ENCODE measurements around the gene NDFIP1. TPM values are rescaled to one million over a fixed set of nuclear protein-coding genes. Genes with fewer than 3 reads are reported as not detected.

NDFIP1 gene
- total and polyA plus RNA-seq, 2 of the 8 experiments (the other 6 are each of a cell fraction or from before 2014, with no cell fraction given), result 8.8 to 27.1 TPM

DNA sequence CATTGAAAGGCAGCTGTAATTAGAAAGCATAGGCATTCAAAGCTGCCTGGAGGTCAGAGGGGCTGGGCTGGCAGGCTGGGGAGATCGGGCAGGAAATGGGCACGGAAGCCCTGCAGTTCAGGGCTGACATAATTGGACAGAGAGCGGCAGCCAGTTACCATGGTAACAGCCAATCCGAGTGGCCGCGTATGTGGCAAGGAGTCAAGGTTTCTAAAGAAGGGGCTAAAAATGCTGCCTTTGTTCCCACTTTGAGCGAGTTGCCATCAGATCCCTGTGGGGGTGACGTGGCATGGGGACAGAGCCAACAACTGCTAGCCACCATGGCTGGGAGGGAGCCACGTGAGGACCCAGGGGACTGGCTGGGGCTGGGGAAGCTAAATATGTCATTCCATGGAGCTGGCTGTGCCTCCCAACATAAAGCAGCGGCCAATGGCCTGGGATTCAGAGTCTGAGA lies 44.7 kb upstream of the NDFIP1 start:
- CTCF ChIA-PET (ENCODE audit: partially characterized antibody), result interaction anchor here (0.7 to 2.3 kb wide), 5 partner anchors 7 to 81 kb away, joined by 3 to 21 read pairs (median 6); partner anchors contain the start of gene GNPDA1
- TF ChIP-seq, protein P1, sequence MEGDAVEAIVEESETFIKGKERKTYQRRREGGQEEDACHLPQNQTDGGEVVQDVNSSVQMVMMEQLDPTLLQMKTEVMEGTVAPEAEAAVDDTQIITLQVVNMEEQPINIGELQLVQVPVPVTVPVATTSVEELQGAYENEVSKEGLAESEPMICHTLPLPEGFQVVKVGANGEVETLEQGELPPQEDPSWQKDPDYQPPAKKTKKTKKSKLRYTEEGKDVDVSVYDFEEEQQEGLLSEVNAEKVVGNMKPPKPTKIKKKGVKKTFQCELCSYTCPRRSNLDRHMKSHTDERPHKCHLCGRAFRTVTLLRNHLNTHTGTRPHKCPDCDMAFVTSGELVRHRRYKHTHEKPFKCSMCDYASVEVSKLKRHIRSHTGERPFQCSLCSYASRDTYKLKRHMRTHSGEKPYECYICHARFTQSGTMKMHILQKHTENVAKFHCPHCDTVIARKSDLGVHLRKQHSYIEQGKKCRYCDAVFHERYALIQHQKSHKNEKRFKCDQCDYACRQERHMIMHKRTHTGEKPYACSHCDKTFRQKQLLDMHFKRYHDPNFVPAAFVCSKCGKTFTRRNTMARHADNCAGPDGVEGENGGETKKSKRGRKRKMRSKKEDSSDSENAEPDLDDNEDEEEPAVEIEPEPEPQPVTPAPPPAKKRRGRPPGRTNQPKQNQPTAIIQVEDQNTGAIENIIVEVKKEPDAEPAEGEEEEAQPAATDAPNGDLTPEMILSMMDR (IDR thresholded peaks at IDR 0.05; ENCODE audit: control extremely low read depth in 1 of 3, insufficient read depth in 1 of 3, low read depth in 1 of 3, low read length in 3 of 3), result no peak
- TF ChIP-seq SAP30 (IDR thresholded peaks at IDR 0.05; ENCODE audit: insufficient read depth, insufficient replicate concordance, low read length) (peak; percentile 70), POLR2A (IDR thresholded peaks at IDR 0.05; ENCODE audit: control extremely low read depth in 1 of 2, low read depth in 2 of 2, low read length in 2 of 2) (no peak), SUZ12 (IDR thresholded peaks at IDR 0.05; ENCODE audit: low read length) (no peak), GTF2F1 (IDR thresholded peaks at IDR 0.05; ENCODE audit: borderline replicate concordance, low read depth, low read length) (no peak), SRF (IDR thresholded peaks at IDR 0.05; ENCODE audit: low read depth, low read length) (no peak), NRF1 (IDR thresholded peaks at IDR 0.05; ENCODE audit: low read depth, low read length) (no peak), TAF7 (optimal IDR thresholded peaks at IDR 0.05; ENCODE audit: borderline replicate concordance, low read depth, low read length) (no peak), NANOG (IDR thresholded peaks at IDR 0.05; ENCODE audit: insufficient read depth, low read depth, low read length, poor library complexity, severe bottlenecking) (no peak), GABPA (IDR thresholded peaks at IDR 0.05; ENCODE audit: borderline replicate concordance, insufficient read depth, low read length) (no peak)

More for the DNA sequence above, 44.7 kb upstream of the NDFIP1 start:
- Histone ChIP-seq H3K79me1 (ENCODE audit: low read depth, low read length) (no peaks in the 10 kb centered on the region), H2BK5ac (ENCODE audit: low read depth, low read length) (no peak overlapping the region), H2BK12ac (ENCODE audit: low read depth, low read length) (0 out of 2 replicates have a peak overlapping the region, but pooled peaks have one; percentile 75), H2BK20ac (ENCODE audit: low read length) (no peak overlapping the region; the same call in 1 of the 2 replicates), H2BK15ac (ENCODE audit: low read length) (no peak overlapping the region), H3K9me3 (ENCODE audit: insufficient read depth in 2 of 2, low read depth in 1 of 2, low read length in 1 of 2) (no peaks in the 10 kb centered on the region), H3K4me1 (replicated peaks in 1 of 4; ENCODE audit: control insufficient read depth in 3 of 4, insufficient read depth in 4 of 4, low read length in 3 of 4) (peaks cover 0 to 3% (median 3%) of the 10 kb centered on the region in 4 experiments; a peak in 5 of 7 replicates), H3K56ac (replicated peaks; ENCODE audit: insufficient read length, low read depth, low read length) (no peak overlapping the region), H3K14ac (ENCODE audit: insufficient read length) (no peak overlapping the region), H4K8ac (ENCODE audit: extremely low read depth, insufficient read depth, low read length) (no peak overlapping the region; the same call in 1 of the 2 replicates), H3K4me2 (ENCODE audit: insufficient read depth in 1 of 2, low read depth in 2 of 2, low read length in 2 of 2) (peak overlapping the region; percentile 56 to 66), H3K27ac (ENCODE audit: low read depth, low read length) (no peak overlapping the region), H3K4ac (replicated peaks; ENCODE audit: insufficient read length, low read depth, low read length) (no peak overlapping the region), H3K23ac (ENCODE audit: insufficient read length) (no peak overlapping the region), H4K20me1 (replicated peaks in 1 of 2; ENCODE audit: control insufficient read depth in 1 of 2, insufficient read depth in 2 of 2, low read length in 2 of 2) (no peaks in the 10 kb centered on the region), H3K18ac (ENCODE audit: extremely low read depth, low read length) (0 out of 2 replicates have a peak overlapping the region, but pooled peaks have one; percentile 12), H3K9ac (replicated peaks in 1 of 4; ENCODE audit: extremely low read depth in 1 of 4, low read depth in 3 of 4, low read length in 3 of 4) (no peak overlapping the region), H4K91ac (replicated peaks; ENCODE audit: insufficient read length, low read length) (no peak overlapping the region), H3K27me3 (replicated peaks in 1 of 4; ENCODE audit: control insufficient read depth in 3 of 4, extremely low read depth in 1 of 4, insufficient read depth in 3 of 4, low read length in 3 of 4) (no peaks in the 10 kb centered on the region), H3K23me2 (ENCODE audit: low read depth, low read length) (no peaks in the 10 kb centered on the region), H2AFZ (ENCODE audit: low read length) (peak overlapping the region; percentile 96), H2AK5ac (ENCODE audit: low read depth, low read length) (no peak overlapping the region), H3K4me3 (ENCODE audit: extremely low read depth in 1 of 4, insufficient read depth in 2 of 4, low read depth in 3 of 4, low read length in 4 of 4) (peak overlapping the region in 3 of 4 experiments; percentile 18 to 47 (median 30); a peak in 5 of 8 replicates), H3K79me2 (ENCODE audit: control insufficient read depth in 1 of 2, insufficient read depth in 2 of 2, low read length in 2 of 2) (no peaks in the 10 kb centered on the region), H4K5ac (ENCODE audit: insufficient read length, low read depth, low read length) (no peak overlapping the region), H2BK120ac (replicated peaks; ENCODE audit: low read depth, low read length) (no peak overlapping the region), H3K36me3 (ENCODE audit: control insufficient read depth in 2 of 4, insufficient read depth in 4 of 4, low read length in 3 of 4) (no peaks in the 10 kb centered on the region)
- FAIRE-seq (peak; percentile 73), DNase-seq (ENCODE audit: low read depth in 1 of 2, low spot score in 2 of 2) (peak in 1 of 2 experiments; percentile 72)
- POLR2A ChIA-PET (ENCODE audit: partially characterized antibody), result interaction anchor here (0.6 to 3.5 kb wide), 3 partner anchors 23 to 51 kb away, joined by 3 to 12 read pairs (median 5); partner anchors contain the start of gene GNPDA1
- 16% methylated on average over 10 of the region's 10 CpGs; no CpG with 5 or more reads in 1 of the 2 experiments for WGBS, 2 experiments (ENCODE audit: extremely low coverage in 1 of 2, insufficient coverage in 1 of 2, insufficient read length in 1 of 2, insufficient replicate concordance in 2 of 2, low coverage in 1 of 2, low lambda C conversion rate in 2 of 2, missing lambda C conversion rate in 1 of 2)
